WERI-Rb-1 (cell line): ENCODE data around the gene STXBP6.

Experiments used
- DNase-seq: peaks from one replicate; pipeline ENCODE4 v3.0.0-alpha.2; 2020
- H3K27ac ChIP-seq: fragments of 250-450 bp; sonication (Bioruptor Pico); 2 replicates; pipeline ENCODE4 v1.5.1; 2020; ENCODE audit warnings: mild to moderate bottlenecking, moderate library complexity
- H3K27me3 ChIP-seq: fragments of 250-450 bp; sonication (Bioruptor Pico); 2 replicates; pipeline ENCODE4 v1.5.1; 2021; ENCODE audit warnings: mild to moderate bottlenecking, low read depth, moderate library complexity; ENCODE audit not compliant: insufficient read depth, severe bottlenecking
- H3K36me3 ChIP-seq: fragments of 250-450 bp; sonication (Bioruptor Pico); 2 replicates; pipeline ENCODE4 v1.5.1; 2020; ENCODE audit warnings: mild to moderate bottlenecking, moderate library complexity
- H3K4me3 ChIP-seq: 2 replicates; pipeline ENCODE4 v1.5.1; 2011; ENCODE audit warnings: low read depth, mild to moderate bottlenecking, control low read depth, low read length
- H3K9me3 ChIP-seq: fragments of 250-450 bp; sonication (Bioruptor Pico); 2 replicates; pipeline ENCODE4 v1.5.1; 2021; ENCODE audit warnings: mild to moderate bottlenecking, moderate library complexity; ENCODE audit not compliant: severe bottlenecking
- TF ChIP-seq, protein P1 (sequence below): IDR thresholded peaks from 2 replicates; pipeline ENCODE4 v1.5.1; 2011; ENCODE audit warnings: low read depth, mild to moderate bottlenecking, control low read depth, inconsistent platforms, low read length

Gene STXBP6

DNA sequence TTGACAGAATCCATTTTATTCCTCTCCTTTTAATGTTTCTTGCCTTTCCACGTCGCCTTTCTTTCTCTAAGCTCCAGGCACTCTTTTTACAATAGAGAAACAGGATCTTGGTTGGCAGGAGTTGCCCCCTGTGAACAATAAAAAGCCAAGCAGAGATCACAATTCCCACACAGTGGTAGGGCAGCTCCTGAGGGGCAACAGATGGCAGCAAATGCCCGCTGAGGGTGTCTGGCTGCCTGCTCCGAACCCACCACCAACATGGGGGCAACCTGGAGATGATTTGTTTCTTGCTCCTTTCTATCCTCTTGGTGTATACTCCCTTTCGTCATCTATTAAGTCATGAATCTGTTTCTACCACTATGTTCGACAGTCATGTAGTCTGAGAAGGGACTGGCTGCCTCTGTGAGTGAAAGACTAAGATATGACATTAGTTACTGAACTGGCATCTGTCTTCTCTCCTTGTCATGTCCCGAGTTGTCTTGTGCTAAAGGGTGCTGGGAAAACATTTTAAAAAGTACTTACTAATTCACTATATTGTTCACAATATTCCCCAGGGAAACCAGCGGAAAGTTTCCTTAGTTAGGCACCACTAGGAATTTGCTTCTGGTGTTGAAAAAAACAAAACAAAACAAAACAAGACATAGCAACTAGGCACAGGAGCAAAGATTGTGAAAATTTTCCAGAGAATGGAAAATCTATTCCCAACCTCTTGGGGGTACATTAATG is 170.1 kb downstream of the STXBP6 start:
- DNase-seq = no peak
- Histone ChIP-seq H3K36me3 (no peaks in the 10 kb centered on the region), H3K4me3 (no peak overlapping the region), H3K9me3 (no peaks in the 10 kb centered on the region), H3K27me3 (peaks cover 64% of the 10 kb centered on the region), H3K27ac (no peak overlapping the region)
- TF ChIP-seq, protein P1, sequence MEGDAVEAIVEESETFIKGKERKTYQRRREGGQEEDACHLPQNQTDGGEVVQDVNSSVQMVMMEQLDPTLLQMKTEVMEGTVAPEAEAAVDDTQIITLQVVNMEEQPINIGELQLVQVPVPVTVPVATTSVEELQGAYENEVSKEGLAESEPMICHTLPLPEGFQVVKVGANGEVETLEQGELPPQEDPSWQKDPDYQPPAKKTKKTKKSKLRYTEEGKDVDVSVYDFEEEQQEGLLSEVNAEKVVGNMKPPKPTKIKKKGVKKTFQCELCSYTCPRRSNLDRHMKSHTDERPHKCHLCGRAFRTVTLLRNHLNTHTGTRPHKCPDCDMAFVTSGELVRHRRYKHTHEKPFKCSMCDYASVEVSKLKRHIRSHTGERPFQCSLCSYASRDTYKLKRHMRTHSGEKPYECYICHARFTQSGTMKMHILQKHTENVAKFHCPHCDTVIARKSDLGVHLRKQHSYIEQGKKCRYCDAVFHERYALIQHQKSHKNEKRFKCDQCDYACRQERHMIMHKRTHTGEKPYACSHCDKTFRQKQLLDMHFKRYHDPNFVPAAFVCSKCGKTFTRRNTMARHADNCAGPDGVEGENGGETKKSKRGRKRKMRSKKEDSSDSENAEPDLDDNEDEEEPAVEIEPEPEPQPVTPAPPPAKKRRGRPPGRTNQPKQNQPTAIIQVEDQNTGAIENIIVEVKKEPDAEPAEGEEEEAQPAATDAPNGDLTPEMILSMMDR = no peak

- Histone ChIP-seq H3K27ac (no peak overlapping the region), H3K36me3 (no peaks in the 10 kb centered on the region), H3K9me3 (no peaks in the 10 kb centered on the region), H3K4me3 (no peak overlapping the region), H3K27me3 (peaks cover 78% of the 10 kb centered on the region)
- TF ChIP-seq, protein P1 = no peak
- no peak for DNase-seq
Measured at GRCh38 chr14:24876996-24877395, 173.0 kb downstream of the STXBP6 start.

- DNase-seq = no peak
Measured at GRCh38 chr14:24875991-24876878, 173.7 kb downstream of the STXBP6 start.

DNA sequence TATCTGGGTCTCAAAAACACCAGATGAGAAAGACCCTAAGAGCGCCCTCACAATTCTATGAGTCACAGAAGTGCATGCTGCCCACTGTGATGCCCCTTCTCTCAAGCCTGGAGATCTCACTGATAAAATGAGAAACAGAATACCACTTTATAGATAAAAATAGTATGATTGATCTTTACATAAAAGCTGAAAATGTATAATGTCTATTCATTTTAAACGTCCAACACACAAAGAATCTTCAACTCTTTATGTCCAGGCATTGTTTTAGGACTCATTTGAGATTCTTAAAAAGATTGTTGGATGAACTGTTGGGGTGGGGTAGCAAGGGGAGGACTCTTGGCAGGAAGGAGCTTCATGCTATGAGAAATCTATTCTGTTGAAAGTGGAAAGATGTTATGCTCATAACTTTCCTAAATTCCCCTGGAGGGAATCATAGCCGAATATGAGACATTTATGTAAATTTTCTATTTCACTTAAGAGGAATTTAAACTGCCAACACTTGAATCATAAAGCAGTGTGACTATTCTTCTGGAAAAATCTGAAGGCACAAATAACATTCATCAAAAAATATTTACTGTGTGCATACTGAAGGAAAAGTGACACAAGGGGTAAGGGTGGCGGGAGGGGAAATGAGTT is 174.6 kb downstream of the STXBP6 start:
- DNase-seq = no peak
- Histone ChIP-seq H3K27ac (no peak overlapping the region), H3K36me3 (no peaks in the 10 kb centered on the region), H3K27me3 (peaks cover 78% of the 10 kb centered on the region), H3K4me3 (no peak overlapping the region), H3K9me3 (no peaks in the 10 kb centered on the region)
- TF ChIP-seq, protein P1 = no peak

More at GRCh38 chr14:24875991-24876878, 173.7 kb downstream of the STXBP6 start:
- H3K9me3 ChIP-seq = no peaks in the 10 kb centered on the region
- H3K4me3 ChIP-seq = no peak overlapping the region
- H3K36me3 ChIP-seq = no peaks in the 10 kb centered on the region
- H3K27ac ChIP-seq = no peak overlapping the region
- TF ChIP-seq, protein P1 = no peak
- H3K27me3 ChIP-seq = peaks cover 79% of the 10 kb centered on the region

DNA sequence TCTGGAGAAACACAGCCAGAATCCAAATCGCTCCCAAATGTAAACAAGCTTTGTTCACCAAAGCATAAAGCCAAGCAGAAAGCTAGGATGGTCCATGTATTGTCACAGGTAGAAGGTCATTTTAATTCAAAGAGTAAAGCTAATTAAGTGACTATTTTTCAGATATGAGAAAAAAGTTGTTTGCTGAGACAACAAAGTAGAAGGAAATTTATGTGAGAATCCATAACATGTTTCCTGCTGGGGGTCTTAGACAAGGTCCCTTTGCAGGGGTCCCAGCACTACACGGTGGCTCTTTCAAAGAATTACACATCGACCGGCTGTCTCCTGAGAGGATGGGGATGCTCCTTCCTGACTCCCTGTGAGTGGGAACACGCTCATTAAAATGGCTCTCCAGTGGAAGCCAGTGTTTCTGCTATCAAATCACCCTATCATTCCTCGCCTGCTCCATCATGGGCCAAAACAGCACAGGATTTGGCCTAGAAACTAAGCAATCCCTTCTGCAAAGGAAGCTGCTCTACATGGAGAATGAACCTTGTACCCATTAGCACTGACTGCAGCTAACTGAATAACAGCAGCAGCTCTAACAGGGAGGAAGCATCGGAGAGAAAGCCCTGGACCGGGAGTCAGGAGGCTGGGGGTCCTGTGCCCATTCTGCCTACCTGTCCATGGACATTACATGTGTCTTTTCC is 175.3 kb downstream of the STXBP6 start:
- Histone ChIP-seq H3K27me3 (peaks cover 78% of the 10 kb centered on the region), H3K4me3 (no peak overlapping the region), H3K9me3 (no peaks in the 10 kb centered on the region), H3K27ac (no peak overlapping the region), H3K36me3 (no peaks in the 10 kb centered on the region)
- TF ChIP-seq, protein P1 = no peak
- no peak for DNase-seq
